ENCODE results near the gene SPATS2L. TPM values are rescaled to one million over a fixed set of nuclear protein-coding genes. Genes with fewer than 3 reads are reported as not detected.

SPATS2L gene
- total and polyA plus RNA-seq, 9 donors, result 36.5 to 93.0 (median 70.6) TPM

DNA sequence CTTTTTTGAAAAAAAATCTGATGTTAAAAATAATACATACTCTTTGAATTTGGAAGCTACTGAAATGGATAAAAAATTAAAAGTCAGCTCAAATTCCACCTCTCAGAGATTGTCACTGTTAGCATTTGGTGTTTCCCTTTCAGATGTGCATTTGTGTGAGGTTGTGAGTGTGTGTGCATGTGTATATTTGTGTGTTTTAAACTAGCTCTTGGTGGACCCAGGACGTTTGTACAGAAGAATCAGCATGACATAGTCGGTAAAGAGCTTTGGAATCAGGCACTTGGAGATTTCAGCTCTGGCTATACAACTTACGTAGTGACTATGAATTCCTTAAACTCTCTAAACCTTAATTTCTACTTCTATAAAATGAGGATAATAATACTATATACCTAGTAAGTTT lies 14.5 kb downstream of the SPATS2L start:
- TF ChIP-seq, protein P1, sequence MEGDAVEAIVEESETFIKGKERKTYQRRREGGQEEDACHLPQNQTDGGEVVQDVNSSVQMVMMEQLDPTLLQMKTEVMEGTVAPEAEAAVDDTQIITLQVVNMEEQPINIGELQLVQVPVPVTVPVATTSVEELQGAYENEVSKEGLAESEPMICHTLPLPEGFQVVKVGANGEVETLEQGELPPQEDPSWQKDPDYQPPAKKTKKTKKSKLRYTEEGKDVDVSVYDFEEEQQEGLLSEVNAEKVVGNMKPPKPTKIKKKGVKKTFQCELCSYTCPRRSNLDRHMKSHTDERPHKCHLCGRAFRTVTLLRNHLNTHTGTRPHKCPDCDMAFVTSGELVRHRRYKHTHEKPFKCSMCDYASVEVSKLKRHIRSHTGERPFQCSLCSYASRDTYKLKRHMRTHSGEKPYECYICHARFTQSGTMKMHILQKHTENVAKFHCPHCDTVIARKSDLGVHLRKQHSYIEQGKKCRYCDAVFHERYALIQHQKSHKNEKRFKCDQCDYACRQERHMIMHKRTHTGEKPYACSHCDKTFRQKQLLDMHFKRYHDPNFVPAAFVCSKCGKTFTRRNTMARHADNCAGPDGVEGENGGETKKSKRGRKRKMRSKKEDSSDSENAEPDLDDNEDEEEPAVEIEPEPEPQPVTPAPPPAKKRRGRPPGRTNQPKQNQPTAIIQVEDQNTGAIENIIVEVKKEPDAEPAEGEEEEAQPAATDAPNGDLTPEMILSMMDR (IDR thresholded peaks at IDR 0.05), result no peak
- TF ChIP-seq POLR2A (IDR thresholded peaks at IDR 0.05) (no peak), EP300 (IDR thresholded peaks at IDR 0.05) (no peak)
- intact Hi-C loops (cut with DNase I), result no loop called here
- H3K4me1 ChIP-seq (ENCODE audit: insufficient read depth), result peaks cover 3% of the 10 kb centered on the region
- 77 to 87% (median 79%) methylated on average over 3 of the region's 3 CpGs for WGBS, 3 donors
- no peaks in the 10 kb centered on the region for H3K36me3 ChIP-seq
- no peaks in the 10 kb centered on the region for H3K9me3 ChIP-seq
- H3K4me3 ChIP-seq, result no peak overlapping the region
- H3K27ac ChIP-seq, result no peak overlapping the region
- DNase-seq, result no peak
- H3K27me3 ChIP-seq, result no peaks in the 10 kb centered on the region

GRCh38 chr2:200321780-200322534 lies 15.5 kb downstream of the SPATS2L start:
- TF ChIP-seq POLR2A (IDR thresholded peaks at IDR 0.05) (no peak), EP300 (IDR thresholded peaks at IDR 0.05) (no peak)
- TF ChIP-seq, protein P1 (IDR thresholded peaks at IDR 0.05), result no peak
- 75 to 87% (median 82%) methylated on average over 6 of the region's 6 CpGs for WGBS, 3 donors
- H3K27me3 ChIP-seq, result no peaks in the 10 kb centered on the region
- DNase-seq, result no peak
- no peaks in the 10 kb centered on the region for H3K9me3 ChIP-seq
- peaks cover 3% of the 10 kb centered on the region for H3K4me1 ChIP-seq (ENCODE audit: insufficient read depth)
- H3K4me3 ChIP-seq, result no peak overlapping the region
- H3K27ac ChIP-seq, result no peak overlapping the region
- intact Hi-C loops (cut with DNase I), result no loop called here
- H3K36me3 ChIP-seq, result no peaks in the 10 kb centered on the region

DNA sequence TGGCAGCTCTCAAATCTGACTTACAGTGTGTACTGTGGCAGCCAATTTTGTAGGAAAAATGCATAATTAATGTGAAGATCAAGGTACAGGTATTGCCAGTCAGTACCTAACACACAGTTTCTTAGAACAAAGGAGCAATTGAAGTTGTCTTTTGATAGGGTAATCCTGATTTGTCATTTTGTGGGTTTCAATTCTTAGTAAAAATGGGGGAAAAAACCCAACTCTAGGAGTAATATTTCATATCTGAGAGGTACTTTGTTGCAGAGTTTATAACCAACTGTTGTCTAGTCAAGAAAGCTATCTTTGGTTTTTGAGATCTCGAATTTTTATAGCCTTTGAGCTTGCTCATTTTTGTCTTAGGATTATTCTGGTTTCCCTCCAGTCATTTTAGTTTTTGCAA lies 16.1 kb downstream of the SPATS2L start:
- intact Hi-C loops (cut with DNase I), result no loop called here
- Histone ChIP-seq H3K4me1 (ENCODE audit: insufficient read depth) (peaks cover 3% of the 10 kb centered on the region), H3K36me3 (no peaks in the 10 kb centered on the region), H3K27me3 (no peaks in the 10 kb centered on the region), H3K9me3 (no peaks in the 10 kb centered on the region), H3K4me3 (no peak overlapping the region), H3K27ac (no peak overlapping the region)
- TF ChIP-seq POLR2A (IDR thresholded peaks at IDR 0.05) (no peak), EP300 (IDR thresholded peaks at IDR 0.05) (no peak)
- TF ChIP-seq, protein P1 (IDR thresholded peaks at IDR 0.05), result no peak
- no peak for DNase-seq
- WGBS, 3 donors, result 76 to 100% (median 92%) methylated on average over 1 of the region's 1 CpG

DNA sequence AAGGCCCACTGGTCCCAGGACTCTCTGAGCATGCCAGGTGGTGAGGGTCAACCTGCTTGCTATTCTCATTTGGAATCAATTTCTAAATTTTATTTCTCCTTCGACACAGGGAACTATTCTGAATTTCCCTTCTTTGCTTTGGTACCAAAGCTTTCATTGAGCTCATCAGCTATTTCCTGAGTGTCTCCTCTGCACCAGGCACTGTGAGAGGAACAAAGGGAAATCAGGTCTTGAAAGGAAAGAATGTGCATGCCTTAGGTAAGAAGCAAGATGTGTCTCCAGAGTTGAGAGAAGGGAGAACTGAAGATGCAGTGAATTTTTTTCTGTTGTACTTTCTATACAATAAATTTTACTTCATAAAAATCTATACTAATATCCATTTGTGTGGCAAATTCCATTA lies 17.9 kb downstream of the SPATS2L start:
- Histone ChIP-seq H3K4me1 (ENCODE audit: insufficient read depth) (peaks cover 3% of the 10 kb centered on the region), H3K9me3 (no peaks in the 10 kb centered on the region), H3K27ac (no peak overlapping the region), H3K36me3 (no peaks in the 10 kb centered on the region), H3K4me3 (no peak overlapping the region), H3K27me3 (no peaks in the 10 kb centered on the region)
- intact Hi-C loops (cut with DNase I), result no loop called here
- TF ChIP-seq POLR2A (IDR thresholded peaks at IDR 0.05) (no peak), EP300 (IDR thresholded peaks at IDR 0.05) (no peak)
- TF ChIP-seq, protein P1 (IDR thresholded peaks at IDR 0.05), result no peak
- no peak for DNase-seq
- WGBS, 3 donors, result 72 to 82% (median 73%) methylated on average over 1 of the region's 1 CpG

Measured in ovary (tissue), 9 donors.